ENCODE results near the gene CACNA1I. TPM values are rescaled to one million over a fixed set of nuclear protein-coding genes. Genes with fewer than 3 reads are reported as not detected.

Gene CACNA1I
- total RNA-seq, 1 experiment from 2014 or later = 0.02 TPM

- H3K36me3 ChIP-seq = no peaks in the 10 kb centered on the region
Observed at GRCh38 chr22:39616051-39616450, 45.5 kb downstream of the CACNA1I start.

GRCh38 chr22:39616781-39617180 is 46.2 kb downstream of the CACNA1I start:
- DNase-seq = no peak

More at GRCh38 chr22:39616051-39616450, 45.5 kb downstream of the CACNA1I start:
- Histone ChIP-seq H3K4me1 (no peaks in the 10 kb centered on the region), H3K9me3 (replicated peaks) (no peaks in the 10 kb centered on the region), H3K4me3 (no peak overlapping the region), H3K27me3 (no peaks in the 10 kb centered on the region), H3K27ac (no peak overlapping the region)
- no peak for DNase-seq

GRCh38 chr22:39617342-39617741 is 46.8 kb downstream of the CACNA1I start:
- Histone ChIP-seq H3K9me3 (replicated peaks) (no peaks in the 10 kb centered on the region), H3K27ac (no peak overlapping the region), H3K36me3 (no peaks in the 10 kb centered on the region), H3K4me3 (no peak overlapping the region), H3K27me3 (no peaks in the 10 kb centered on the region), H3K4me1 (no peaks in the 10 kb centered on the region)
- DNase-seq = no peak

More at GRCh38 chr22:39616781-39617180, 46.2 kb downstream of the CACNA1I start:
- Histone ChIP-seq H3K27me3 (no peaks in the 10 kb centered on the region), H3K4me3 (no peak overlapping the region), H3K9me3 (replicated peaks) (no peaks in the 10 kb centered on the region), H3K36me3 (no peaks in the 10 kb centered on the region), H3K4me1 (no peaks in the 10 kb centered on the region), H3K27ac (no peak overlapping the region)

GRCh38 chr22:39617970-39618757 is 47.6 kb downstream of the CACNA1I start:
- no peaks in the 10 kb centered on the region for H3K9me3 ChIP-seq (replicated peaks)
- no peaks in the 10 kb centered on the region for H3K4me1 ChIP-seq
- H3K36me3 ChIP-seq = no peaks in the 10 kb centered on the region
- H3K27me3 ChIP-seq = no peaks in the 10 kb centered on the region
- no peak overlapping the region for H3K4me3 ChIP-seq
- no peak overlapping the region for H3K27ac ChIP-seq
- no peak for DNase-seq

GRCh38 chr22:39618996-39619530 is 48.5 kb downstream of the CACNA1I start:
- Histone ChIP-seq H3K27ac (no peak overlapping the region), H3K4me3 (no peak overlapping the region), H3K27me3 (no peaks in the 10 kb centered on the region; the same call in 1 of the 2 replicates), H3K4me1 (no peaks in the 10 kb centered on the region), H3K9me3 (replicated peaks) (no peaks in the 10 kb centered on the region), H3K36me3 (no peaks in the 10 kb centered on the region)
- DNase-seq = no peak

GRCh38 chr22:39620924-39621690 is 50.6 kb downstream of the CACNA1I start:
- no peaks in the 10 kb centered on the region for H3K36me3 ChIP-seq
- H3K4me1 ChIP-seq = no peaks in the 10 kb centered on the region
- no peak for DNase-seq

GRCh38 chr22:39621826-39622225 is 51.3 kb downstream of the CACNA1I start:
- Histone ChIP-seq H3K4me3 (no peak overlapping the region), H3K27ac (no peak overlapping the region), H3K27me3 (no peaks in the 10 kb centered on the region; the same call in 1 of the 2 replicates), H3K36me3 (no peaks in the 10 kb centered on the region), H3K4me1 (no peaks in the 10 kb centered on the region), H3K9me3 (replicated peaks) (no peaks in the 10 kb centered on the region)
- no peak for DNase-seq

More at GRCh38 chr22:39620924-39621690, 50.6 kb downstream of the CACNA1I start:
- Histone ChIP-seq H3K4me3 (no peak overlapping the region), H3K9me3 (replicated peaks) (no peaks in the 10 kb centered on the region), H3K27ac (no peak overlapping the region), H3K27me3 (no peaks in the 10 kb centered on the region; the same call in 1 of the 2 replicates)

GRCh38 chr22:39622881-39623367 is 52.4 kb downstream of the CACNA1I start:
- Histone ChIP-seq H3K27ac (no peak overlapping the region), H3K9me3 (replicated peaks) (no peaks in the 10 kb centered on the region), H3K27me3 (no peaks in the 10 kb centered on the region; the same call in 1 of the 2 replicates), H3K36me3 (no peaks in the 10 kb centered on the region), H3K4me1 (no peaks in the 10 kb centered on the region), H3K4me3 (no peak overlapping the region)
- DNase-seq = peak; percentile 51 to 69

- no peak overlapping the region for H3K27ac ChIP-seq
- H3K36me3 ChIP-seq = no peaks in the 10 kb centered on the region
- H3K4me3 ChIP-seq = no peak overlapping the region
- no peaks in the 10 kb centered on the region for H3K9me3 ChIP-seq (replicated peaks)
- H3K27me3 ChIP-seq = no peaks in the 10 kb centered on the region; the same call in 1 of the 2 replicates
- H3K4me1 ChIP-seq = no peaks in the 10 kb centered on the region
- DNase-seq = no peak
Observed at GRCh38 chr22:39623603-39624500, 53.3 kb downstream of the CACNA1I start.

GRCh38 chr22:39624501-39624821 is 53.9 kb downstream of the CACNA1I start:
- H3K27me3 ChIP-seq = no peaks in the 10 kb centered on the region; the same call in 1 of the 2 replicates
- H3K36me3 ChIP-seq = no peaks in the 10 kb centered on the region
- no peak overlapping the region for H3K4me3 ChIP-seq
- no peak for DNase-seq
- no peaks in the 10 kb centered on the region for H3K9me3 ChIP-seq (replicated peaks)
- no peaks in the 10 kb centered on the region for H3K4me1 ChIP-seq
- no peak overlapping the region for H3K27ac ChIP-seq

- Histone ChIP-seq H3K4me1 (no peaks in the 10 kb centered on the region), H3K4me3 (no peak overlapping the region), H3K27me3 (no peaks in the 10 kb centered on the region; the same call in 1 of the 2 replicates), H3K9me3 (replicated peaks) (no peaks in the 10 kb centered on the region), H3K36me3 (no peaks in the 10 kb centered on the region), H3K27ac (no peak overlapping the region)
- DNase-seq = no peak
Observed at GRCh38 chr22:39625569-39626537, 55.3 kb downstream of the CACNA1I start.

- no peak for DNase-seq
- H3K9me3 ChIP-seq (replicated peaks) = no peaks in the 10 kb centered on the region
- no peaks in the 10 kb centered on the region; the same call in 1 of the 2 replicates for H3K27me3 ChIP-seq
- H3K4me3 ChIP-seq = no peak overlapping the region
- H3K27ac ChIP-seq = no peak overlapping the region
- no peaks in the 10 kb centered on the region for H3K4me1 ChIP-seq
- H3K36me3 ChIP-seq = no peaks in the 10 kb centered on the region
Observed at GRCh38 chr22:39627208-39627607, 56.7 kb downstream of the CACNA1I start.

GRCh38 chr22:39627865-39628562 is 57.5 kb downstream of the CACNA1I start:
- DNase-seq = no peak
- no peaks in the 10 kb centered on the region for H3K4me1 ChIP-seq
- no peaks in the 10 kb centered on the region for H3K9me3 ChIP-seq (replicated peaks)
- no peaks in the 10 kb centered on the region for H3K36me3 ChIP-seq
- H3K27me3 ChIP-seq = no peaks in the 10 kb centered on the region; the same call in 1 of the 2 replicates
- H3K4me3 ChIP-seq = no peak overlapping the region
- no peak overlapping the region for H3K27ac ChIP-seq
